ENCODE results near the gene EEFSEC.

Gene EEFSEC

DNA sequence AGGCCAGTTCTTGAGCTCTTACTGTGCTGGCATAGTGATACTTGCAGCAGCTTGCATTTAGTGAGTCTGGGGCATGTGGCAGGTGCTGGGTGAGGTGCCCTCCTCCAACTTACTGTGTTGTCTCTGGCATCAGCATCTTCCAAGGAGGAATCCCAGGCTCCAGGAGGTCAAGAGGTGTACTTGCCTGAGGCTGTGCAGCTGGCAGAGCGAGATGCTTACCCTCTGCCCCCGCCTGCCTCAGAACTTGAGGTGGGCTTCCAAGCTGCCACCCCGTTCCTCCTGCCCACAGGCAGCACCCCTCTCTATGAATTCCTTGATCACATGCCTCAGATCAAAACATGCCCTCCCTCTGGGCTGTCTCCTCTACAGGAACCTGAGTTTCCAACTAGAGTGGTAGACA lies 86.0 kb downstream of the EEFSEC start:
- no peaks in the 10 kb centered on the region for H3K9me3 Mint-ChIP-seq
- TF ChIP-seq, protein P1, sequence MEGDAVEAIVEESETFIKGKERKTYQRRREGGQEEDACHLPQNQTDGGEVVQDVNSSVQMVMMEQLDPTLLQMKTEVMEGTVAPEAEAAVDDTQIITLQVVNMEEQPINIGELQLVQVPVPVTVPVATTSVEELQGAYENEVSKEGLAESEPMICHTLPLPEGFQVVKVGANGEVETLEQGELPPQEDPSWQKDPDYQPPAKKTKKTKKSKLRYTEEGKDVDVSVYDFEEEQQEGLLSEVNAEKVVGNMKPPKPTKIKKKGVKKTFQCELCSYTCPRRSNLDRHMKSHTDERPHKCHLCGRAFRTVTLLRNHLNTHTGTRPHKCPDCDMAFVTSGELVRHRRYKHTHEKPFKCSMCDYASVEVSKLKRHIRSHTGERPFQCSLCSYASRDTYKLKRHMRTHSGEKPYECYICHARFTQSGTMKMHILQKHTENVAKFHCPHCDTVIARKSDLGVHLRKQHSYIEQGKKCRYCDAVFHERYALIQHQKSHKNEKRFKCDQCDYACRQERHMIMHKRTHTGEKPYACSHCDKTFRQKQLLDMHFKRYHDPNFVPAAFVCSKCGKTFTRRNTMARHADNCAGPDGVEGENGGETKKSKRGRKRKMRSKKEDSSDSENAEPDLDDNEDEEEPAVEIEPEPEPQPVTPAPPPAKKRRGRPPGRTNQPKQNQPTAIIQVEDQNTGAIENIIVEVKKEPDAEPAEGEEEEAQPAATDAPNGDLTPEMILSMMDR (IDR thresholded peaks at IDR 0.05; ENCODE audit: unreplicated experiment in 3 of 3) = no peak
- H3K27ac Mint-ChIP-seq = peak overlapping the region in 1 of 3 experiments; percentile 87
- H3K4me1 Mint-ChIP-seq = peaks cover 47% of the 10 kb centered on the region
- H3K36me3 Mint-ChIP-seq (ENCODE audit: low read depth) = no peaks in the 10 kb centered on the region
- peaks cover 3% of the 10 kb centered on the region for H3K27me3 Mint-ChIP-seq (ENCODE audit: low read depth)
- H3K4me3 Mint-ChIP-seq = no peak overlapping the region

- TF ChIP-seq, protein P1 (IDR thresholded peaks at IDR 0.05; ENCODE audit: unreplicated experiment in 3 of 3) = no peak
- Mint-ChIP-seq H3K4me1 (peaks cover 46% of the 10 kb centered on the region), H3K9me3 (no peaks in the 10 kb centered on the region), H3K36me3 (ENCODE audit: low read depth) (no peaks in the 10 kb centered on the region), H3K27ac (peak overlapping the region in 1 of 3 experiments; percentile 36), H3K27me3 (ENCODE audit: low read depth) (peaks cover 3% of the 10 kb centered on the region), H3K4me3 (no peak overlapping the region)
Measured at GRCh38 chr3:128240232-128240631, 87.0 kb downstream of the EEFSEC start.

GRCh38 chr3:128241741-128242140 lies 88.5 kb downstream of the EEFSEC start:
- peaks cover 3% of the 10 kb centered on the region for H3K27me3 Mint-ChIP-seq (ENCODE audit: low read depth)
- TF ChIP-seq, protein P1 (IDR thresholded peaks at IDR 0.05; ENCODE audit: unreplicated experiment in 3 of 3) = no peak
- H3K27ac Mint-ChIP-seq = peak overlapping the region in 1 of 3 experiments; percentile 45
- H3K4me3 Mint-ChIP-seq = no peak overlapping the region
- no peaks in the 10 kb centered on the region for H3K36me3 Mint-ChIP-seq (ENCODE audit: low read depth)
- H3K4me1 Mint-ChIP-seq = peaks cover 33% of the 10 kb centered on the region
- H3K9me3 Mint-ChIP-seq = no peaks in the 10 kb centered on the region

GRCh38 chr3:128242818-128243601 lies 89.7 kb downstream of the EEFSEC start:
- Mint-ChIP-seq H3K27ac (no peak overlapping the region), H3K36me3 (ENCODE audit: low read depth) (peaks cover 5% of the 10 kb centered on the region), H3K4me3 (no peak overlapping the region), H3K4me1 (peaks cover 22% of the 10 kb centered on the region), H3K9me3 (no peaks in the 10 kb centered on the region), H3K27me3 (ENCODE audit: low read depth) (peaks cover 3% of the 10 kb centered on the region)
- TF ChIP-seq, protein P1 (IDR thresholded peaks at IDR 0.05; ENCODE audit: unreplicated experiment in 3 of 3) = no peak

GRCh38 chr3:128243602-128244504 lies 90.6 kb downstream of the EEFSEC start:
- H3K4me3 Mint-ChIP-seq = no peak overlapping the region
- H3K9me3 Mint-ChIP-seq = no peaks in the 10 kb centered on the region
- H3K4me1 Mint-ChIP-seq = peaks cover 13% of the 10 kb centered on the region
- TF ChIP-seq, protein P1 (IDR thresholded peaks at IDR 0.05; ENCODE audit: unreplicated experiment in 3 of 3) = no peak
- peaks cover 5% of the 10 kb centered on the region for H3K36me3 Mint-ChIP-seq (ENCODE audit: low read depth)
- H3K27ac Mint-ChIP-seq = no peak overlapping the region
- H3K27me3 Mint-ChIP-seq (ENCODE audit: low read depth) = peaks cover 3% of the 10 kb centered on the region

All from nephron (organoid).